ENCODE results near the gene FGG.

The FGG gene

DNA sequence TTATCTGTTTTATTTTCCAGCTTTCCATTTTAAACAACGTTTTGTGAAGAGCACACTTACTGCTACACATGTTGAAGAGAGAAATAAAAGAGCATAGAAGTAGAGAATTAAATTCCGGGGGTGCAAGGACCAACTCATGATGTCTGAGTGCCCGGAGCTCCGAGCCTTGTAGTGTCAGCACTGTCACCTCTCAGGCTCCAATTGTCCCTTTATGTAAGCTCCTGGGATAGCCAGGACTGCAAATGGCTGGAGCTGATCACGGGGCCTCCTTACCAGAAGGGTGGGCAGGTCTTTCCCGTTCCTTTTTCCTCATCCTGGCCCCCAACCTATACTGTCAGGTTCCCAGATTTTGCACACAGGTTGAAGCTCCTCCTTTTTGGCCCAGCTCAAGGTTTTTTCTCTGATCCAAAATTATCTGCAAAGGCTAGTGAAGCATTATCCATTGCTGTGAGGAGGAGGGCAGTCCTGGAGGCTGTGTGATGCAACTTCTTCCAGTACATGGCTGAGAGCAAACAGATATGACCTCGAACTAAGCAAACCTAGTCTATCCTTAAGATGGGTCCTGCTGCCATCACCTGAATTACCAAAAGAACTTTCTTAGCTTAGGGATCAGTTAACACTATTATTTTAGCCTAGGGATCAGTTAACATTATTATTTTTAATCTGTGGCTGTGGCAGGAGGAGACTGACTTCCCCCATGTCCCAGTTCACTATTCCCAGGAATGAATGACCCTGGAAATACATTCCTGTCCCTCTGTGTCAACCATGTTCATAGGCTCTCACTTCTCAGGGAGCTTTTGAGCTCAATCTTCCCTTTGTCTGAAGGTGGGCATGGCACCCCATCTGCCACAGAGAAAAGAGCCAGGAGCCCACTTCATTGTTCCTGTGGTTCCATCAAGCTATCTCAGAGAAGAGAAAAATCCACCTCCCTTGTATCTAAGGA, at the start of gene FGG:
Gene FGG, minus strand, starts transcription at position 185 of the 943 bp plus-strand sequence. Its CDS starts 47 bp downstream, at position 138.
- DNase-seq: no peak

DNA sequence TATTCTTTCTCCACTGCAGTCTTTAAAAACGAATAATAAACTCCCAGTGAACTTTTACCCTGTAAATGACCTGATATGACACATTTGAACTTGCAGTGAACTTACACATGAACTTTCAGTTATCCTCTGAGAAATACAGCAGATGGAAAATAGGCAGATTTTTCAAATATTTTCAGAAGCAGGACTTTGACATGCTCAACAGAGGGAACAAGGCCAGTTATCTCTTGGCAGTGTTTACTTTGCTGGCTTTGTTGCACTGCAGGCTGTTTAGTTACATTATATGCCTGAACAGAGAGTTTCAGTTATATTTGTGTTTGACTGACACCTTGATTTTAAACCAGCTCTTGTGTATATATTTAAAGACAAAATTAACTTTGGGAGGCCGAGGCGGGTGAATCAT, 47.6 kb upstream of the FGG start:
- no peak for DNase-seq

DNA sequence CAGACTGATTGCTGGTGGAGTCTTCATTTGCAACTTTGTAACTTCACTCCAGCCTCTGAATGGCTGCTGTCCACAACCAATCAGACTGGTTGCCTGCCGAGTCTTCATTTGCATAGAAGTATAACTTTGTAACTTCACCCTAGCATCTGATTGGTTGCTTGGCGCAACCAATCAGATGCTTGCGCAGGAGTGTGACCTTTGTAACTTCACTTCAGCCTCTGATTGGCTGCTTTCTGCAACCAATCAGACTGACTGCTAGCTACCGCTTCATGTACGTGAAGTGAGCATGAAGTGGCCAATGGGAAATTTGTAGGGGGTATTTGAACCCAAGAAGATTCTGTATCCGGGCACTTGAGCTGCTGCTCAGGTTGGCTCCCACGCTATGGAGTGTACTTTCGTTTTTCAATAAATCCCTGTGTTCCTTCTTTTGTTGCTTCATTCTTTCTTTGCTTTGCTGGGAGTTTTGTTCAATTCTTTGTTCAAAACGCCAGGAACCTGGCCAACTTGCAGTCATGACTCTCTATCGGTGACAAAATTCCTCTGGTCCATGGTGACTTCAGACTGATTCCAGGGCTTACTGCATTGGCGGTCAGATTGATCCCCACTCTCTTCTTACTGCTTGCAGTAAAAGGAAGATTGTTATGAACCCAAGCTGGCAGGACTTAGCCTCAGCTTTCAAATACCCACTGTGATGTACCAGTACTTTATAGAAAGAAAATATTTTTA, 46.4 kb upstream of the FGG start:
- DNase-seq: no peak

DNA sequence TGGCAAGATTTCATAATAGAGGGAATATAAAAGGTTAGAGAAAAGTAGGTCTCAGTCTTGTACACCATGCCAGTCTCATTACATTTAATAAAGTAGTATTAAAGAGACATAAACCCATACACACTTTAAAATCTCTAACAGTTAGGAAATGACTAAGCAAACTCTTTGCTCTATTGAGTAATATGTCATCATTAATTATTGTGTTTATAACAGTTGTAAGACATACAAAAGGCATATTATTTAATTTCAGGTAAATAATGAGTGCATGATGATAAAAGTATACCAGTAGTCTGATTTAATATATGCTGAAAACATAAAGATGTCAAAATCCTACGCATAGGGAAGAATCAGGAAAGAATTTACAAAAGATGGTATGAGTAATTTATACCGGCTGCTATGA, 31.0 kb upstream of the FGG start:
- no peak for DNase-seq

- DNase-seq: no peak
Measured at GRCh38 chr4:154642373-154643009, 30.0 kb upstream of the FGG start.

DNA sequence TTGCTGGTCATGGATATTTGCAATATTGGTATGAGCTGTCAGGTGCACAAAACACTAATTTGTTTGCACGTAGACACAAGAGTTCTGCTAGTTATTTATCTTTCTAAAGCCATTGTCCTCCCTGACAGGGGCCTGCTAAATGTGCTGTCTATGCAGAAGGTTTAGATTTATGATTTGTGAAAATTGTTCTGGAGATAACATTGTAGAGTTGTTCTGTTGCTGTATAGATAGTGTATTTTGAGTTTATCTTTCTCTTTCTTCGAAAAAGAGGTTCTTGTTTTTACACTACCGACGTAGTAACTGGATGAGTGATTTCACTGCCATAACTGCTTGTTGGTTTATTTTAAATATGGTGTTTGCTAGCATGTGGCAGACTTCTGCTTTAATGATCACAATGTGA, 28.5 kb upstream of the FGG start:
- no peak for DNase-seq

DNA sequence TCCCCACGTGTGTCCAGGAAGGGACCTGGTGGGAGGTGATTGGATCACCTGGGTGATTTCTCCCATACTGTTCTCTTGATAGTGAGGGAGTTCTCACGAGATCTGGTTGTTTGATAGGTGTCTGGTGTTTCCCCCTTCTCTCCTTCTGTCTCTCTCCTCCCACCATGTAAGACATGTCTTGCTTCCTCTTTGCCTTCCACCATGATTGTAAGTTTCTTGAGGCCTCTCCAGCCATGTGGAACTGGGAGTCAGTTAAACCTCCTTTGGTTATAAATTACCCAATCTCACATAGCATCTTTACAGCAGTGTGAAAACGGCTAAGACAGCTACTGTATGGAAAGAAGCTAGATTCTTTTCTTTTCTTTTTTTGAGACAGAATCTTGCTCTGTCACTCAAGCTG, 21.6 kb upstream of the FGG start:
- DNase-seq: no peak

- no peak for DNase-seq
Measured at GRCh38 chr4:154631828-154632227, 19.4 kb upstream of the FGG start.

DNA sequence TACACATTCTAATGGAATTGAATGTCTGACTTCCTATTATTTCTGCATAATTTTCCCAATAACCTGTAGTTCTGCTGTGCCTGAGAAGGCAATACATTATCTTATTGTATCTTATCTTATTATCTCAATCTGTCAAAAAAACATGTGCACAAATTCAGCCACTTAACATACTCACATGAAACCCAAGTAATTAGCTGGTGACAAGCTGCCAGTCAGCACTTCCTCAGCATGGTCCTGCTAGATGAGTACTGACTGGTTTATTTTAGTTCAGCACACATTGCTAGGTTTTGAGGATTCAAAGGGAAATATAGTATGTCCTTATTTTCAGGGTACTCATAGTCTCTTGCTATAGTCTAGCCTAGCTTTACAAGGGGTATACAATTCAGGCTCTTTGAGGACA, 17.9 kb upstream of the FGG start:
- DNase-seq: no peak

- no peak for DNase-seq
Measured at GRCh38 chr4:154626793-154627484, 14.5 kb upstream of the FGG start.

GRCh38 chr4:154625971-154626370, 13.5 kb upstream of the FGG start:
- DNase-seq: no peak

DNA sequence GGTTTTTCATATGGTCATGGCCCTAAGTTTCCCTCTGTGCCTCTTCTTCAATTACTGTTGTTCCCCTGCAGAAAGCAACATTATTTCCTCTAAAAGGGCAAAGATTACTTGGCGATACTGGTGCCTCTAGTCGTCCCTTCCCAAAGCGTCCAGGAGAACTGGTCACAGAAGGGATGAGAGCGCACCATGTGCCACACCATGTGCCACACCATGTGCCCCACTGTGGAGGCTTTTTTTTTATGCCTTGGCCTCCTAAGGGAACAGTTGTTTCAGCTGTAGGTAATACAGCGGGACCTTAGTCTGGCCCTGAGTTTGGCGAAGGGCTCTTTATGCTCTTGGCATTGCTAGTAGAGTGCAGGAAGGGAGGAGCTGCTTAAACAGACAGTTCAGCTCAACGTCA, 11.5 kb upstream of the FGG start:
- no peak for DNase-seq

GRCh38 chr4:154623436-154623835, 11.0 kb upstream of the FGG start:
- no peak for DNase-seq

DNA sequence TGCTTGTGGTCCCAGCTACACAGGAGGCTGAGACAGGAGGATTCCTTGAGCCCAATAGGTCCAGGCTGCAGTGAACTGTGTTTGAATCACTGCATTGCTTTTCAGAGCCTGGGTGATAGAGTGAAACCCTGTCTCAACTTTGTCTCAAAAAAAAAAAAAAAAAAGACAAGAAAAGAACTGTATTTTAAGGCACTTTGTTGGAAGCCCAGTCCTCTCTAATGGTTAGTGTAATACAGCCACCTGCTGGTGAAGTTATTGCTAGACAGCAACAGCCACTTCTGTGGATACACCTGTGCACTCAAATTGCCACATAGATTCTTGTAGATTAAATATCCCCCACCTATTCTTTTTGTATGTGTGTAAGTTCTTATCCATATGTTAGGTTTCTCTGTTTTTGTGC, 10.1 kb upstream of the FGG start:
- no peak for DNase-seq

DNA sequence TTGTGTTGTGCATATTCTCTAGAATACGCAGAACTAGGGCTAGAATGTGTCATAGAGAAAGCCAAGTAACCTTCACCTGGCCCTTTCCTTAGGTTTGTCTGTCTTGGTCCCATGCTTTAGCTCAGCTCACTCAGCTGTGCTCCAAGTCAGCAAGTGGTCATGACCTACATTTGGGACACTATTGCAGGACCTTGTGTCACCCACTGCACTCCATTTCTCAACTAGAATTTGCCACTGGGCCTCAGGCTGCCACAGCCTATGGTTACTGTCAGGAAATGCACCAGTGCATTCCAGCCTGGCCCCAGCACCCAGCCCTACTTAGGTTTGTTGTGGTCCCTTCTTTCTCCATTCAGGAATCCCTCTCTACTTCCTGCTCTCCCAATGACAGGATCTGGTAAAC, 7.7 kb upstream of the FGG start:
- no peak for DNase-seq

DNA sequence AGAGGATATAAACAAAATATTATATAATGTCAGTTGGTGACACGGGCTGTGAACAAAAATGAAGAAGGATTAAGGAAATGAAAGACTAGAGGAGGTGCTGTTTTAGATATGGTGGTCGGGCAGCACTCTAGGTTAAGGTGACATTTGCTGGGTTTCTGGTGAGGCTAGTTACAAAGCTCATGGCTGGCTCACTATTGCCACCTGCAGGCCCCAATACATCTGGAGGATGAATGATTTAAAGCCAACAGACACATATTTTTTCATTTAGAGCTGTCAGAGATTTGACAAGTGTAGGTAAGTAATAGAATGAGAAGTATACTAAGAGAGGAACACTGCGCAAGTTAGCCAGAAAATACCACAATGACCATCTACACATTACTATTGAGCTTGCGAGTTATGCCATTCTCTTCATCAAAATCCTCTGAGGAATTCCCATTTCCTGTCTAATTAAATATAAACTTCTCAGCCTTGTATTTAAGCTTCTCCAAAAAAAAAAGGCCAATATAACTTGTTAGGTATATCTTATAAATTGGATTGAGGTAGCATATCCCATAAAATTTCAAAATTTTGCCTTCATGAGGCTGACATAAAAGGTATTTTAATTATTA, 6.4 kb upstream of the FGG start:
- DNase-seq: no peak

DNA sequence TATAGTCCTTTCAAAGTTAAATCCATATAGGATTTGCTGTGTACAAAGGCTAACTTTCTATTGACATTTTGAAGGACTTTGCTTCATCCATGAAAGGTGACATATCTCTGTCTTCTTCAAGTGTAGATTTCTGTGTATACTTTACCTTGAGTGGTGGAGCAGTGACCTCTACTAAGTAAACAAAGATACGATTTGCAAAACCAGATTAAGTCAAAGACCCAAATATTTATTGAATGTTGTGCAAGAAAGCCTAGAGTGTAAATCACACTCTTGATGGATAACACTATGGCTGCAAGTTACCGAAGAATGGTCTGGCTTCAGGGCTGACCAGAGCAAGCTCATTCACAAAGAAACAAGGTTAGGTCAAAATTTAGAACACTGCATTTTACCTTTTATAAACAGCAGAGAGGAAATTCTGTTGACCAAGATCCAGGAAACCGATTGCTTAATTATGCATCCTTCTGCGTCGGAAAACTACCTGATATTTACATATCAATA, 5.4 kb upstream of the FGG start:
- DNase-seq: no peak

- no peak for DNase-seq
Measured at GRCh38 chr4:154616731-154617130, 4.3 kb upstream of the FGG start.

DNA sequence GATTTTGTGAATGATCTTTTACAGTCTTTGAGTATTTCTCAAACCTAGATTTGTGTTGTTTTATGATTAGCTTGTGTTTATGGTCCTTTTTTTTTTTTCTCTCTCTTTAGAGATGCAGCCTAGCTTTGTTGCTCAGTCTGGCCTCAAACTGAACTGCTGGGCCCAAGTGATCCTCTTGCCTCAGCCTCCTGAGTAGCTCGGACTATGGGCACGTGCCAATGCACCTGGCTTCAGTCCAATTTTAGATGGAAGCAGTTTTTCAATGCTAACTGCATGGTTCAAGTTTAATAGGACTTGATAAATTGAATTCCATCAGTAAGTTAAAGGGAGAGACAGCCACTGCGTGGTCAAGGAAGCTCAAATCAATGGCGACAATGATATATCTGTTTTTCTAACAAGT, 3.8 kb upstream of the FGG start:
- DNase-seq: no peak

DNA sequence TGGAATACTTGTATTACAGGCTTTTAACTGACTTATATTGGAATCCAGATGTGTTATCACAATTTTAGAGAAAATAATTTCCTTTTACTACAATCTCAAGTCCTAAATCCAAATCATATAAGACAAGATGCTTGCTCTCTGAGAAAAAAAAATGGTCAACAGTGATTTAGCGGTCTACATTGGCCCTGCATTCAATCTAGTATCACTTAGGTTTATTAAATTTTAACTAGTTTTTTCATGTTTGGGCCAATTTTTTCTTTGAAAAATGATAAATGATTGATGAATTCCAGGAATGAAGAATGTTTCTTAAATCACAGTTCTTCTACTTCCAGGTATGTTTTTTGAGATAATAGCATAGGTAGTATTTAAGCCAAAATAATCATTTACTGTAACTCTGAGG, 2.8 kb upstream of the FGG start:
- no peak for DNase-seq

GRCh38 chr4:154614306-154614705, 1.9 kb upstream of the FGG start:
- no peak for DNase-seq

DNA sequence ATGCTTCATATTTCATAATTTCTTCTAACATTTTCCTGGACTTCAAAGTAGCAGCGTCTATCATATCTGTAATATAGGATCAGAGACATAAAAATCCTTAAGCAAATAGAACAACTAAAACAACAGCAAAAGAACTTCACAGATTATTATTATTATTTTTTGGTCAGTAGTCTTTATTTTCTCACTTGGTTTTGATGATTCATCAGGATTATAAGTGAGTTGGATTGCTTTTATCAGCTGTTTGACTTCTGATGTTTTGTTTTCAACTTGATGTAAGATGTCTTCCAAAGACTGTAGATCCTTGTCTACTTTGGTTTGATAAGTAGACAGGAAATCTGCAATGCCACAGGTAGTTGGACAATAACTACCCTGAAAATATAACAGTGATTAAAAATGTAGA, 623 bp downstream of the FGG start:
- no peak for DNase-seq

GRCh38 chr4:154610582-154610981, 1.9 kb downstream of the FGG start:
- DNase-seq: no peak

All from NCI-H2029 (cell line).